GM04504 (cell line): ENCODE data around the gene TLCD3B.

Experiments
- DNase-seq: peaks from one replicate; pipeline ENCODE4 v3.0.0-alpha.2; 2012; ENCODE audit warnings: low read depth

Gene TLCD3B

DNA sequence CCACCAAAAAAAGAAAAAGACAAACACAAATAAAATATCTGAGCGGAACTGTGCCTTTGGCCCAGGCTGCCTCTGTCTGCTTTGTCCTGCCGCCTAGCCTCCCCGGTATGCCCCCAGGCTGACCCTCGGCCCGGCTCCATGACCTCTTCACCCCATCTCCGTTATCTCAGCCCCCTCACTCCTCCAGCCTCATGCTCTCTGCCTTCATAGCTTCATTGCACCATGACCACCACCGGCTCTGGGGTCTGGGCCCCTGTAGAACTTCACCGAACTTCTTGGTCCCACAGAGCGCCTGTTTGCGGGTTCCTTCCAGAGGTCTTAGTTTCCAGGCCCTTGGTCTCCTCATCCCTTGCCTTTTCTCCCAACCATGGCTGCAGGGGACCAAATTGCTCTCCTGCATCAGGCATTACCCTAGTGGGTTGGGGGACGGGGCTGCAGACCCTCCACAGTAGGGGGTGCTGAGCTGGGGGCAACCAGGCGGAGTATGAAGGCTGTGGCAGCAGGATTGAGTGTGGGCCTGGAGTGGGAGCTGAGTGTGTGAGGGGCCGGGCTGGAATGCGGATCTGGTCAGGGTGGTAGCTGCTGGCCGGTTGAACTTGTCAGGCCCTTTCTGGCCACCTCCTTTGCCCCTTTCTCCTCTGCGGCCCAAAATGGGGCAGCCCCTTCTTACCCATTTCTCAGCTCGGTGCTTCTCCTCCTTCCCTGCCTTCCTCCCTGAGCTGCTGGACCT is 42.6 kb downstream of the TLCD3B start:
- no peak for DNase-seq

DNA sequence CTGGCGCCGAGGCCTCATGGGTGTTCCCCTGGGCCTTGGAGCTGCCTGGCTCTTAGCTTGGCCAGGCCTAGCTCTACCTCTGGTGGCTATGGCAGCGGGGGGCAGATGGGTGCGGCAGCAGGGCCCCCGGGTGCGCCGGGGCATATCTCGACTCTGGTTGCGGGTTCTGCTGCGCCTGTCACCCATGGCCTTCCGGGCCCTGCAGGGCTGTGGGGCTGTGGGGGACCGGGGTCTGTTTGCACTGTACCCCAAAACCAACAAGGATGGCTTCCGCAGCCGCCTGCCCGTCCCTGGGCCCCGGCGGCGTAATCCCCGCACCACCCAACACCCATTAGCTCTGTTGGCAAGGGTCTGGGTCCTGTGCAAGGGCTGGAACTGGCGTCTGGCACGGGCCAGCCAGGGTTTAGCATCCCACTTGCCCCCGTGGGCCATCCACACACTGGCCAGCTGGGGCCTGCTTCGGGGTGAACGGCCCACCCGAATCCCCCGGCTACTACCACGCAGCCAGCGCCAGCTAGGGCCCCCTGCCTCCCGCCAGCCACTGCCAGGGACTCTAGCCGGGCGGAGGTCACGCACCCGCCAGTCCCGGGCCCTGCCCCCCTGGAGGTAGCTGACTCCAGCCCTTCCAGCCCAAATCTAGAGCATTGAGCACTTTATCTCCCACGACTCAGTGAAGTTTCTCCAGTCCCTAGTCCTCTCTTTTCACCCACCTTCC is 43.5 kb downstream of the TLCD3B start:
- DNase-seq, result no peak

DNA sequence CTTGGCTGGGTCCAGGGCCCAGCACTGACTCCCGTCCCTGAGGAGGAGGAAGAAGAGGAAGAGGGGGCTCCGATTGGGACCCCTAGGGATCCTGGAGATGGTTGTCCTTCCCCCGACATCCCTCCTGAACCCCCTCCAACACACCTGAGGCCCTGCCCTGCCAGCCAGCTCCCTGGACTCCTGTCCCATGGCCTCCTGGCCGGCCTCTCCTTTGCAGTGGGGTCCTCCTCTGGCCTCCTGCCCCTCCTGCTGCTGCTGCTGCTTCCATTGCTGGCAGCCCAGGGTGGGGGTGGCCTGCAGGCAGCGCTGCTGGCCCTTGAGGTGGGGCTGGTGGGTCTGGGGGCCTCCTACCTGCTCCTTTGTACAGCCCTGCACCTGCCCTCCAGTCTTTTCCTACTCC is 44.1 kb downstream of the TLCD3B start:
- no peak for DNase-seq

DNA sequence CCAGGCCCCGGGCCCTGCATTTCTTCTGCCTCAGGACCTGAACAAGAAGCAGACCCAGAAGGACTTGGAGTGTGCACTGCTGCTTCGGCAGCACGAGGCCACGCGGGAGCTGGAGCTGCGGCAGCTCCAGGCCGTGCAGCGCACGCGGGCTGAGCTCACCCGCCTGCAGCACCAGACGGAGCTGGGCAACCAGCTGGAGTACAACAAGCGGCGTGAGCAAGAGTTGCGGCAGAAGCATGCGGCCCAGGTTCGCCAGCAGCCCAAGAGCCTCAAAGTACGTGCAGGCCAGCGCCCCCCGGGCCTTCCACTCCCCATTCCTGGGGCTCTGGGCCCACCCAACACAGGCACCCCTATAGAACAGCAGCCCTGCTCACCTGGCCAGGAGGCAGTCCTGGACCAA is 44.8 kb downstream of the TLCD3B start:
- no peak for DNase-seq

DNA sequence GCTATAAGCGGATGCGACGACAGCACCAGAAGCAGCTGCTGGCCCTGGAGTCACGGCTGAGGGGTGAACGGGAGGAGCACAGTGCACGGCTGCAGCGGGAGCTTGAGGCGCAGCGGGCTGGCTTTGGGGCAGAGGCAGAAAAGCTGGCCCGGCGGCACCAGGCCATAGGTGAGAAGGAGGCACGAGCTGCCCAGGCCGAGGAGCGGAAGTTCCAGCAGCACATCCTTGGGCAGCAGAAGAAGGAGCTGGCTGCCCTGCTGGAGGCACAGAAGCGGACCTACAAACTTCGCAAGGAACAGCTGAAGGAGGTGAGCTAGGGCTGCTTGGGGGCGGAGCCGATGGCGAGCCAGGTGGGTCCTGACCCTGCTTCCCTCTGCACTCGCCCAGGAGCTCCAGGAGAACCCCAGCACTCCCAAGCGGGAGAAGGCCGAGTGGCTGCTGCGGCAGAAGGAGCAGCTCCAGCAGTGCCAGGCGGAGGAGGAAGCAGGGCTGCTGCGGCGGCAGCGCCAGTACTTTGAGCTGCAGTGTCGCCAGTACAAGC is 45.7 kb downstream of the TLCD3B start:
- no peak for DNase-seq

DNA sequence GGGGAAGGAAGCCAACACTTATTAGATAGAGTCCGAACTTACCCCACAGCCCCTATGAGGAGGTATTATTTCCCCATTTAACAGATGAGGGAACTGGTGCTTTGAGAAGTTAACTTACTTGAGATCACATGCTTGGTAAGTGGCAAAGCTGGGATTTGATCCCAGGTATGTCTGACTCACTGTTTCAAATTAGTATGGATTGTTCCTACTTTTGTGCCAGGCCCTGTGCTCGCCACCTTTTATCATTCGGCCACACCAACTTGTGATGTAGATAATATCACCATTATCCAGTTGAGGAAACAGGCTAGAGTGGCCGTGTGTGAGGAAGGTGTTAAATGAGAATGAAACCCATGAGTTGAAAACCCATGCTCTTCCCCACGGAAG is 46.3 kb downstream of the TLCD3B start:
- DNase-seq, result no peak

DNA sequence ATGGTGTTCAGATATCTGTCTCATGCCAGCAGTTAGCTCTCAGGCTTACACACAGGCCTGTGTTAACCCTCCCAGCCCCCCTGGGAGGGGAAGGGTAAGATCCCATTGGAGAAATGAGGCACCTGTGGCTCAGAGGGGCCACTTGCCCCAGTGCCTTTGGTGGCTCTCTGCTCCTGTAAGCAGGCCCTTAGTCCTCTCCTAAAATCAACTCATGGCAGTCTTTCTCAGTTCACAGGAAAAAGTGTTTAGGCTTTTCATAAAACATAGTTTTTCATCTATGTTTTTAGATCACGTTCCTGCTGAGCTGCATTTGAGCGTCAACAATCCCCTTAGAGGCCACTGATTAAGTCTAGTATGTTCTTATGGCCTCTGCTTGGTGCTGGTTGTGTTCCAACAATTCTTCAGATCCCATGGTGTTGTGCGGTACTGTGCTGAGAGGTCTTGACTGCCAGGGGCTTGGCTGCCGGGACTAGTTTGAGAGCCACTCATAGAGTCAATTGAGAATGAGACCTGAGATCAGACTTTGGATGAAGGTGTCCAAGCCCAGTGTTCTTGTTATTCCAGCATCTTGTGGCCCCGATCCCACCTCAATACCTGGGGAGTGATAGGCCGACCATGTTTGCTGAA is 46.8 kb downstream of the TLCD3B start:
- no peak for DNase-seq

DNA sequence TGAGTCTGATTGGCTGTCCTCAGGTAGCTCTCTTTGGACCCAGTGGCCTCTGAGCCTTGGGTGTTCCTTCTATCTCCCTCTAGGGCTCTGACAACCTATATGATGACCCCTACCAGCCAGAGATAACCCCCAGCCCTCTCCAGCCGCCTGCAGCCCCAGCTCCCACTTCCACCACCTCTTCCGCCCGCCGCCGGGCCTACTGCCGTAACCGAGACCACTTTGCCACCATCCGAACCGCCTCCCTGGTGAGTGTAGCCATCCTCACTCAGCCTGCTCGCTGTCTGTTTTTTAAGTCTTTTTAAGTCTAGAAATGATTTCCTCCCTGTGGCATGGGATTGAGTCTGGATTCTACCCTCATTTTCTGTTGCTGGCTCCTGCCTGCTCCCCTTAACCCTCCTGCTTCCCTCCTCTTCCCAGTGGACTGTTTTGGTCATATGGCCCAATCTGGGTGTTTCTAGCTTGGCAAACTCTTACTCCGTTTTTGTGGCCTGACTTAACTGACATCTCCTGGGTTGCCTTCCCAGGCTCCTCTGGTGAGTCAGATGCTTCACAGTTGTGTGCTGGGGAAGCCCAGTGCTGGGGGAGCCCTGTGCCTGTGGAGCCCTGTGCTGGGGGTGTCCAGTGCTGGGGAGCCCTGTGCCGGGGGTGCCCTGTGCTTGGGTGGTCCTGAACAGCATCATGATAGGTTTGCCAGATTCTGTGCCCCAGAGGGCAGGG is 47.5 kb downstream of the TLCD3B start:
- DNase-seq, result peak; percentile 28

DNA sequence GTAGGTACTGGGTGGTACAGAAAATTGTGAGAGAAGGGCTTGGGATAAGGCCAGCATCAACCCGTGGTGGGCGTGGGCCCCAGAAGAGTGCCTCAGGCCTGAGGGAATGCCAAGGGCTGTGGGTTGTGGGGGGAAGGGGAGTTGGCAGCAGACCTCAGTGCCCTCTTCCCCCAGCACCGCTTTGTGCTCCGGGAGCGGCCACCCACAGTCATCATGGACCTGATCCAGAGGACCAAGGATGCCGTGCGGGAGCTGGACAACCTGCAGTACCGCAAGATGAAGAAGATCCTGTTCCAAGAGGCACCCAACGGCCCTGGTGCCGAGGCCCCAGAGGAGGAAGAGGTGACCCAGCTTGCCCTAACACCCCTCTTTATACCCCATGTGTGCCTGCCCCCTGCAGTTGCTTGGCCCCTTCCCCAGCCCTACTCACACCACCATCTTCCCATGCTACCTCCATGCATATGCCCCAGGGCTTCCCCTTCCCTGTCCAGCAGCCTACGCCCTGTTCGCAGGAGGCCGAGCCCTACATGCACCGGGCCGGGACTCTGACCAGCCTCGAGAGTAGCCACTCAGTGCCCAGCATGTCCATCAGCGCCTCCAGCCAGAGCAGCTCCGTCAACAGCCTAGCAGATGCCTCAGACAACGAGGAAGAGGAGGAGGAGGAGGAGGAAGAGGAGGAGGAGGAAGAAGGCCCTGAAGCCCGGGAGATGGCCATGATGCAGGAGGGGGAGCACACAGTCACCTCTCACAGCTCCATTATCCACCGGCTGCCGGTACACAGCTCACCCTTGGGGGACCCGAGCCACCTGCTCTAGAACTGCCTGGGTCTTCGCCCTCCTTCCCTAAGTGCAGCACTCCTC is 48.3 kb downstream of the TLCD3B start:
- no peak for DNase-seq

DNA sequence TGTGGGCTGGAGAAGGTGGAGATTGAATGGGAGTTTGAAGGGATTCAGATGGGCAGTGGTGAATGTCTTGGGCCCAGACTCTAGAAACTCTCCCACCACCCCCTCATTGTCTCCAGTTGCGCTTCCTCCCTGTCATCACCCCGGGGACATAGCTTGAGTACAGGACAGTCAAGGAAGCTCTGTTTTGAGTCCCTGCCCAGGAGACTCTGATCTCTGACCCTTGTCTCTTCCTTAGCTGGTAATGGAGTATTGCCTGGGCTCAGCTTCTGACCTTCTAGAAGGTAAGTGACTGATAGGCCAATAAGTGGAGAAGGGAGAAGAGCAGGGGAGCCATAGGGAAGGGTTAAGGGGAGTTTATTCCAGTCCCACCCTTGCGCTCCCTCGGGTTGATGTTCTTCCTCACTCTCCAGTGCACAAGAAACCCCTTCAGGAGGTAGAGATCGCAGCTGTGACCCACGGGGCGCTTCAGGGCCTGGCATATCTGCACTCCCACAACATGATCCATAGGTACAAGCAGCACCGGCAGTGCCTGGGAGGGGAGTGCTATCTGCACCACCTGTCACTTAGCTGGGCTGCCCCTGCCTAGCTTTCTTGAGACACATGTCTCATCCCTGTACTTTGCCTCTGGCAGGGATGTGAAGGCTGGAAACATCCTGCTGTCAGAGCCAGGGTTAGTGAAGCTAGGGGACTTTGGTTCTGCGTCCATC is 52.4 kb downstream of the TLCD3B start:
- no peak for DNase-seq

DNA sequence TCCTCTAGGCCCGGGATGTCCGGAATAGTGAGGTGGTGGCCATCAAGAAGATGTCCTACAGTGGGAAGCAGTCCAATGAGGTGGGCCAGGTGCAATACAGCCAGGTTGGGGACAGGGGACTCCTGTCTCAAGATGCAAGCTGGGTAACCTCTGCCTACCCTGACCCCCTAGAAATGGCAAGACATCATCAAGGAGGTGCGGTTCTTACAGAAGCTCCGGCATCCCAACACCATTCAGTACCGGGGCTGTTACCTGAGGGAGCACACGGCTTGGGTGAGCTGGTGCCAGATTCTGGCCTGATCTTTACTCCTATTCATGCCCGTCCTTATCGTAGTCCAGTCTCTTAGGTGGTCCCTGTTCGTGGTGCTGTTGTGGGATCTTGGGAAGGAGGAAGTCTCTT is 53.0 kb downstream of the TLCD3B start:
- DNase-seq, result no peak

DNA sequence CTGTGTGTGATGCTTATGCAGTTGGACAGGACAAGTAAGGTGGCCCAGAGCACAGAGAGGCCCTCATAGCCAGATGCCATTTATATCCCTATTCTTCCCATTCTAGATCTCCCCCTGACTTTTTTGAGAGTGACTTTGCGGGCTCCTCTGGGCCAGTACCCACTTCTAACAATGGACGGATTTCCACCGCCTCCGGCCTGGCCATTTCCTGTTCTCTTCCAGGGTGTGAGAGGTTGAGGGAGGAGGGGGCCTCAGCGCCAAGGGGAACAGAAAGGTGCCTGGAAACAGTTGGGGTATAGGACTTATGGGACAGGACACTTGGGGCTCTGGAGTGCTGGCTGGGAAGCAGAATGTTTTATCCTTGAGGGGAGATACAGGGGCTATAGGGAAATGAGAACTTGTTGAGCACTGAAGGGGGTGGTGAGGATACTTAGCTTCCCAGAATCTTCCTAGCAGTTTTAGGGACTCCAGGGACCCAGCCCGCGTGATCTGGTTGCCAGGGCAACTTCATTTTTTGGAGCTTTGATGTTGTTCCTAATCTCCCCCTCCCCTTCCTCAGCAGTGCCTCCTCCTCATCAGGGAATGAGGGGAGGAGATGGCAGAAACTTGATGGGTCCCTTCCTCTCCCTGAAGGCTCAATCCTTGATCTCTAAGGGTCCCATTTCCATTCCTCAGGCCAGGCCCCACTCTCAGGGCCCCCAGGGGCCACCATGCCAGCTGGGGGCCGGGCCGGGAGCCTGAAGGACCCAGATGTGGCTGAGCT is 53.8 kb downstream of the TLCD3B start:
- DNase-seq, result no peak

DNA sequence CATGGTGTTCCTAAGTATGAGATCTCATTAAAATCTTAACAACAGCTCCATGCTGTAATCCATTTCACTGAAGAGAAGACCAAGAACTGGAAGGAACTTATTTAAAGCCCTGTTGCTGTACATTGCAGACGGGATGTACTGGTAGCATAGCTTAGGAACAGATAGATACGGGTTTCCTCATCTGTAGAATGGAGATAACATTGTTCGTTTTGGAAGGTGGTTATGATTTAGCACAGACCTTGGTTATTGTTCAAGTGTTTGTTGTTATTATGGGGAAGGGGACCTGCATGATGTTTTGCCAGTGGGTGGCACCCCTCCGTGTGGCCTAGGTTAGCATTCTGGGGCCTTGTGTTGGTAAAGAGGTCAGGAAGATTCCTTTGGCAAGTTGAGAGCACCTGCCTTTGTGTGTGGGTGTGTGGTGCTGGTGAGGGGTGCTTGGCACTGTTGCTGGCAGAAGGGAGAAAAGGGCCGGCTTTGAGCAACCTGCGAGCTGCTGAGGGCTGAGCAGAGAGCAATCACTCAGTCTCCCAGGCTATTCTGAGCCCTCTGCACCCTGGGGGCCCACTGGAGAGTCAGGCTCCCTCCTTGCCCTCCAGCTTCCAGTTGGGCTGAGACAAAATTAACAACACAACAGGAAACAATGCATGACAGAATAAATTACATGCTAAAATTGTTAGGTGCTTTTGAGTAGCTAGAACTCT is 55.1 kb downstream of the TLCD3B start:
- DNase-seq, result no peak

DNA sequence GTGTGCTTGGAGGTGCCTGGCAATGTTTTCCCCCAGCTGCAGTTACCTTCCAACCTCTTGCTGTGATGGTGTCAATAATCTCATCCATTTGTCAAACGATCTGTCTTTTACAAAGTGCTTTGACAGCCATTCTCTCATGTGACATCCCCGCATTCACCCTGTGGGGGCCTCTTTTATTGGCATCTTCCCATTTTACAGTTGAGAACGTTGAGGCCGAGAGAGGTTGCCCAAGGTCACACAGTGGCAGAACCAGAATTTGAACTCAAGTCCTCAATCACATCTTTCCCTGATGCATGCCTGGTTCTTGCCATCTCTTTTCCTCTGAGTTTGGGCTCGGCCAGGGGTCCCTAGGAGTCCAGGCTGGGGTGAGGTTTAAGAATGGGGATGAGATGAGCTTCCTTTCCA is 55.9 kb downstream of the TLCD3B start:
- DNase-seq, result no peak
